Measurements from ENCODE around the gene CCL16. TPM values are rescaled to one million over a fixed set of nuclear protein-coding genes. Genes with fewer than 3 reads are reported as not detected.
A peak's percentile ranks its signal among the peaks of the same experiment; 100 is the strongest.

The CCL16 gene
- total RNA-seq, 1 donor from 2014 or later = not detected

DNA sequence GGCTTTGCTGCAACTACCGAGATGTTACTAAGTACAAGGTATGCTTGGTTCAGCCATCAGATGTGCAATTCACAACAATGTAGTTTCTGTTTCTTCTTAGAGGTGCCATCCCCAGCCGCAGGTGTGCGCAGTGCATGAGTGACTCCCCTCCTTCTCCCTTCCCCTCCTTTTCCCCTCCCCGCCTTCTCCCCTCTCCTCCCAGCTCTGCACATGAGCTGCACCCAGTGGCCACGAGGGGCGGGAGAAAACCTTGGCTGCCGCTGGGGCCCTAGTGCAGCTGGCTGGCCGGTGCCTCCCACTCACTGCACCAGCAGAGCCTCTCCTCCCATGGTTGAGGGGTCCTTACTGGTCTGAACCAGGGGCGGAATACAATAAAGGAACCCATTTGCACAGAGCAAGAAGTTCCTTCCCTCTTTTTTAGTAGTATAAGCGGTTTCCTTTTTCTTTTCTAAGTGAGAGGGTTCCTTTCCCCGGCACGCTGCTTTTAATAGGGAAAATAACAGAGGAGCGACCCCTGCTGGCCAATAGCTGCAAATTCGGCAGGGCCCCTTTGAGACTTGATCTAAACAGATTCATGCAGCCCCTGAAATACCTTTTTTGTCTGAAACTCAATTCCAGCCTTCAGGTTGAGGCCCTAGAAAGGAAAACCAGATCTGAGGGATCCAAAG is 27.8 kb upstream of the CCL16 start:
- TF ChIP-seq, protein P1, sequence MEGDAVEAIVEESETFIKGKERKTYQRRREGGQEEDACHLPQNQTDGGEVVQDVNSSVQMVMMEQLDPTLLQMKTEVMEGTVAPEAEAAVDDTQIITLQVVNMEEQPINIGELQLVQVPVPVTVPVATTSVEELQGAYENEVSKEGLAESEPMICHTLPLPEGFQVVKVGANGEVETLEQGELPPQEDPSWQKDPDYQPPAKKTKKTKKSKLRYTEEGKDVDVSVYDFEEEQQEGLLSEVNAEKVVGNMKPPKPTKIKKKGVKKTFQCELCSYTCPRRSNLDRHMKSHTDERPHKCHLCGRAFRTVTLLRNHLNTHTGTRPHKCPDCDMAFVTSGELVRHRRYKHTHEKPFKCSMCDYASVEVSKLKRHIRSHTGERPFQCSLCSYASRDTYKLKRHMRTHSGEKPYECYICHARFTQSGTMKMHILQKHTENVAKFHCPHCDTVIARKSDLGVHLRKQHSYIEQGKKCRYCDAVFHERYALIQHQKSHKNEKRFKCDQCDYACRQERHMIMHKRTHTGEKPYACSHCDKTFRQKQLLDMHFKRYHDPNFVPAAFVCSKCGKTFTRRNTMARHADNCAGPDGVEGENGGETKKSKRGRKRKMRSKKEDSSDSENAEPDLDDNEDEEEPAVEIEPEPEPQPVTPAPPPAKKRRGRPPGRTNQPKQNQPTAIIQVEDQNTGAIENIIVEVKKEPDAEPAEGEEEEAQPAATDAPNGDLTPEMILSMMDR (IDR thresholded peaks at IDR 0.05; ENCODE audit: partially characterized antibody, unreplicated experiment) = peak; percentile 40
- Mint-ChIP-seq H3K4me1 (ENCODE audit: low read depth, unreplicated experiment) (no peaks in the 10 kb centered on the region), H3K9me3 (ENCODE audit: unreplicated experiment) (no peaks in the 10 kb centered on the region), H3K27me3 (ENCODE audit: unreplicated experiment) (no peaks in the 10 kb centered on the region), H3K27ac (ENCODE audit: unreplicated experiment) (no peak overlapping the region), H3K4me3 (ENCODE audit: unreplicated experiment) (no peak overlapping the region), H3K36me3 (ENCODE audit: unreplicated experiment) (peaks cover 6% of the 10 kb centered on the region)
- DNase-seq = no peak

DNA sequence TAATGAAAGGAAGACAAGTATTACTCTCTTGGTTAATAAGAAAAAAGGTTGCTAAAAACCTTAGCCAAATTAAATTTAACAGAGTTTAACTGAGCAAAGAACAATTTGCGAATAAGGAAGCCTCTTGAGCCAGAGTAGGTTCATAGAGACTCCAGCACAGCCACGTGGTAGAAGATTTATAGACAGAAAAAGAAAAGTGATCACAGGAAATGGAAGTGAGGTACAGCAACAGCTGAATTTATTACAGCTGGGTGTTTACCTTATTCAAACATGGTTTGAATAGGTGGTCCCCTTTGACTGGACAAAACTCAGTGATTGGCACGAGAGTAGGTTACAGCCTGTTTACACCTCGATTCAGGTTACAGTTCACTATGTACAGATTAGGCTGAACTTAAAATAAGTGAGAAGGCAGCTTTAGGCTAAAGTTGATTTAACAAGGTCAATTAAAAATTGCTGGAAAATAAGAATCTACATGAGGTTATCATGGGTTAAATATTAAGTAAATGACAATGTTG is 23.4 kb upstream of the CCL16 start:
- no peaks in the 10 kb centered on the region for H3K9me3 Mint-ChIP-seq (ENCODE audit: unreplicated experiment)

DNA sequence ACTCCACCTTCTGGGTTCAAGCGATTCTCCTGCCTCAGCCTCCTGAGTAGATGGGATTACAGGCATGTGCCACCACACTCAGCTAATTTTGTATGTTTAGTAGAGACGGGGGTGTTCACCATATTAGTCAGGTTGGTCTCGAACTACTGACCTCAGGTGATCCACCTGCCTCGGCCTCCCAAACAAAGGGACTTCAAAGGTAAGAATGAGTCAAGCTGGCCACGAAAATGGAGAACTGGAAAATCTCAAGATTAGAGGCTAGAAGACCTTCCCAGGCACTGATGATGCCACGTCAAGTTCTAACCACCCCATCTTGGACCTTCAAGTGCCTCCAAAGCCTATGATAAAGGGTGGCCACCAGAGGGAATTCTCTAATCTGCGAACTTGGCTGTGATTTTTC is 21.3 kb upstream of the CCL16 start:
- H3K27me3 Mint-ChIP-seq (ENCODE audit: unreplicated experiment) = no peaks in the 10 kb centered on the region
- no peak overlapping the region for H3K4me3 Mint-ChIP-seq (ENCODE audit: unreplicated experiment)
- H3K27ac Mint-ChIP-seq (ENCODE audit: unreplicated experiment) = no peak overlapping the region
- no peaks in the 10 kb centered on the region for H3K36me3 Mint-ChIP-seq (ENCODE audit: unreplicated experiment)
- TF ChIP-seq, protein P1 (IDR thresholded peaks at IDR 0.05; ENCODE audit: partially characterized antibody, unreplicated experiment) = no peak
- no peaks in the 10 kb centered on the region for H3K9me3 Mint-ChIP-seq (ENCODE audit: unreplicated experiment)
- no peak for DNase-seq
- no peaks in the 10 kb centered on the region for H3K4me1 Mint-ChIP-seq (ENCODE audit: low read depth, unreplicated experiment)

More for the DNA sequence above, 23.4 kb upstream of the CCL16 start:
- no peak for DNase-seq
- no peaks in the 10 kb centered on the region for H3K27me3 Mint-ChIP-seq (ENCODE audit: unreplicated experiment)
- H3K27ac Mint-ChIP-seq (ENCODE audit: unreplicated experiment) = no peak overlapping the region
- H3K36me3 Mint-ChIP-seq (ENCODE audit: unreplicated experiment) = peaks cover 6% of the 10 kb centered on the region
- H3K4me3 Mint-ChIP-seq (ENCODE audit: unreplicated experiment) = no peak overlapping the region
- no peaks in the 10 kb centered on the region for H3K4me1 Mint-ChIP-seq (ENCODE audit: low read depth, unreplicated experiment)
- TF ChIP-seq, protein P1 (IDR thresholded peaks at IDR 0.05; ENCODE audit: partially characterized antibody, unreplicated experiment) = no peak

DNA sequence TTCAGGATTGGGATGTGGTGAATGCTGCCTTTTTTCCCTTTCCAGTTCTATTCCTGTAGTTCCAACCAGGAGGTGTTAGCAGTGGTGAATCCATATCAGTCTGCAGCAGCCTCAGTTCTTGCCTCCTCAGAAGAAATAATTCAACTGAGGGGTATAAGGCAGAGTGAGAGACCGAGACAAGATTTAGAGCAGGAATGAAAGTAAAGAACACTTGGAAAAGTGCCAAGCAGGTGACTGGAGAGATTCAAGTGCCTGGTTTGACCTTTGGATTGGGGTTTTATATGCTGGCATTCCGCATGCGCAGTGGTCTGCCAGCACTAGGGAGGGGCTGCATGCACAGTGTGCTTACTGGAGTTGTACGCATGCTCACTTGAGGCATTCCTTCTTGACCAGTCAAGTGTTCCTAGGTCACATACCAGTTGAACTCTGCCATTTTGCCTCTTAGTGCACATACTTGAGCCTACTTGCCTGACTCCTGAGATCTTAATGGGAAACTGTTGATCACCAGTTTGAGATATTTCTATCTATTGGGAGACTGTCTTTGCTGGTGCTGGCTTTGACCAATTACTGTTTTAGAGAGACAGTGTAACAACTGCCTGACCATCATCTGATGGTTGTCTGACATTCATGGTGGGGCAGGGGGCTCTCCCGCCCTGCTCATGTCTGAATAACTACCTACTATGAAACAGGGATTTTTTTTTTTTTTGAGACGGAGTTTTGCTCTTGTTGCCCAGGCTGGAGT is 20.7 kb upstream of the CCL16 start:
- H3K27ac Mint-ChIP-seq (ENCODE audit: unreplicated experiment) = no peak overlapping the region
- DNase-seq = no peak

More for the DNA sequence above, 20.7 kb upstream of the CCL16 start:
- TF ChIP-seq, protein P1 (IDR thresholded peaks at IDR 0.05; ENCODE audit: partially characterized antibody, unreplicated experiment) = no peak
- no peaks in the 10 kb centered on the region for H3K27me3 Mint-ChIP-seq (ENCODE audit: unreplicated experiment)
- H3K36me3 Mint-ChIP-seq (ENCODE audit: unreplicated experiment) = no peaks in the 10 kb centered on the region
- H3K4me3 Mint-ChIP-seq (ENCODE audit: unreplicated experiment) = no peak overlapping the region
- H3K9me3 Mint-ChIP-seq (ENCODE audit: unreplicated experiment) = no peaks in the 10 kb centered on the region
- H3K4me1 Mint-ChIP-seq (ENCODE audit: low read depth, unreplicated experiment) = no peaks in the 10 kb centered on the region

Measured in glutamatergic neuron (in vitro differentiated cells).